Astrocyte of the spinal cord (primary cell): ENCODE measurements around the gene ZNF239.

Experiments
- DNase-seq: peaks from one replicate; pipeline ENCODE4 v3.0.0; 2011; ENCODE audit warnings: low read depth, low spot score
- H3K4me3 ChIP-seq: 2 replicates; pipeline ENCODE4 v1.5.1; 2011; ENCODE audit warnings: low read depth, mild to moderate bottlenecking, low read length, moderate library complexity
- in situ Hi-C: cut with HindIII; loops from 2 replicates; pipeline ENCODE4 v1.10.0; 2017; ENCODE audit warnings: low sequenced_read_pairs
- TF ChIP-seq, protein P1 (sequence below): IDR thresholded peaks from 2 replicates; pipeline ENCODE4 v1.5.1; 2012; ENCODE audit warnings: low read depth, mild to moderate bottlenecking, low read length, inconsistent platforms

Gene ZNF239

DNA sequence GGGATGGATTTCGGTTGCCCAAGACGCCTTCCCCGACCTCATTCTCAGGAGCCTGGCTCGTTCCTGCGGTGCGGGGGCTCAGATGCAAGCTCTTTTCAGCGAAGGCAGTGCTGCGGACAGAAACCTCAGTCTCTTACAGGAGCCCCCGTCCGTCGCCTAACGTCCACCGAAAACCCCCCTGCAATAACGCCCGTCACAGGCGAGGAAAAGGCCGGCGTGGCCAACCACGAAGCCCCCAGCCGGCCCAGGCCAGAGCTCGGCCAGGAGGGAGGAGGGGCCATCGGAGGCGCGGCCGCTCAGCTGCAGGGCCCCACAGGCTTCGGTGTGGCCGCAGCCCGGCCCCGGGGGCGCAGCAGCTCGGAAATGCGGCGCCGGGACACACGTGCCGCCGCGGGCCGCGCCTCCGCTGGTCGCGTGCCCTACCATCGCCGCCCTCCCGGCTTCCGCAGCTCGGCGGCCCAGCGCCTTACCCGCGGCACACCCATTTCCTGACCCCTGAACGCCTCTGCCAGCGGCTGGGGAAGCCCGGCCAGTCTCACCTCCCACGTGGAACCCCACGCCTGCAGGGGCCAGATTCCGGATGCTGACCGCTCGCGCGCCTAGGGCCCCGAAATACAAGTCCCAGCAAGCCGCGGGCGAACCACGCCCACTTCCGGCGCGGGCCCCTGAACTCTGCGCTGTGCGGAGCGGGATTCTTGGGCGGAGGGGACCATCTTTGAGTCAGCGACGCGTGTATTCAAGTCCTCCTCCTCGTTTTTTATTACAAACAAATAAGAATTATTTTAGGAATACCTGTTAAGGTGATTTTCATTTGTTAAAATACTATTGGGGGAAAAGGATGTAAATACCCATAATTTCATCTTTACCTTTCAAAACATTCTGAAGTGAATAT, at the start of gene ZNF239:
Gene ZNF239 (minus strand): TSS at position 616 of the 892 bp plus-strand sequence. CDS start 16,537 bp downstream, outside the sequence.
- H3K4me3 ChIP-seq = peak within 1 kb of the TSS; percentile 52
- TF ChIP-seq, protein P1, sequence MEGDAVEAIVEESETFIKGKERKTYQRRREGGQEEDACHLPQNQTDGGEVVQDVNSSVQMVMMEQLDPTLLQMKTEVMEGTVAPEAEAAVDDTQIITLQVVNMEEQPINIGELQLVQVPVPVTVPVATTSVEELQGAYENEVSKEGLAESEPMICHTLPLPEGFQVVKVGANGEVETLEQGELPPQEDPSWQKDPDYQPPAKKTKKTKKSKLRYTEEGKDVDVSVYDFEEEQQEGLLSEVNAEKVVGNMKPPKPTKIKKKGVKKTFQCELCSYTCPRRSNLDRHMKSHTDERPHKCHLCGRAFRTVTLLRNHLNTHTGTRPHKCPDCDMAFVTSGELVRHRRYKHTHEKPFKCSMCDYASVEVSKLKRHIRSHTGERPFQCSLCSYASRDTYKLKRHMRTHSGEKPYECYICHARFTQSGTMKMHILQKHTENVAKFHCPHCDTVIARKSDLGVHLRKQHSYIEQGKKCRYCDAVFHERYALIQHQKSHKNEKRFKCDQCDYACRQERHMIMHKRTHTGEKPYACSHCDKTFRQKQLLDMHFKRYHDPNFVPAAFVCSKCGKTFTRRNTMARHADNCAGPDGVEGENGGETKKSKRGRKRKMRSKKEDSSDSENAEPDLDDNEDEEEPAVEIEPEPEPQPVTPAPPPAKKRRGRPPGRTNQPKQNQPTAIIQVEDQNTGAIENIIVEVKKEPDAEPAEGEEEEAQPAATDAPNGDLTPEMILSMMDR = no peak
- peak; percentile 89 for DNase-seq
- in situ Hi-C loops = no loop called here

DNA sequence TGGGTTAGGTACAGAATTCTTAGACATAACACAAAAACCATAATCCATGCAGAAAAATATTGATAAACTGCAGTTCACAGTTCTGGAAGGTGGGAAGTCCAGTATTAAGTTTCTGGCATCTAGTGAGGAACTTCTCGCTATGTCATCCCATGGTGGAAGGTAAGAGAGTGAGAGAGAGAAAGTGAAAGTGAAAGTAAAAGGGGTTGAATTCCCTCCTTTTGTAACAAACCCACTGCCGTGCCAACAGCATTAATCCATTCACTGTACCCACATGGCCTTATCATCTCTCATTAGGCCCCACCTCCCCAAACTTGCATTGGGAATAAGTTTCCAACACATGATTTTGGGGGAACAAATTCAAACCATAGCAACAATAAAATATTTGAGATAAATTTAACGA, 48.9 kb upstream of the ZNF239 start:
- DNase-seq = peak; percentile 40
- no peak overlapping the region for H3K4me3 ChIP-seq
- TF ChIP-seq, protein P1 = no peak
- in situ Hi-C loops = no loop called here

DNA sequence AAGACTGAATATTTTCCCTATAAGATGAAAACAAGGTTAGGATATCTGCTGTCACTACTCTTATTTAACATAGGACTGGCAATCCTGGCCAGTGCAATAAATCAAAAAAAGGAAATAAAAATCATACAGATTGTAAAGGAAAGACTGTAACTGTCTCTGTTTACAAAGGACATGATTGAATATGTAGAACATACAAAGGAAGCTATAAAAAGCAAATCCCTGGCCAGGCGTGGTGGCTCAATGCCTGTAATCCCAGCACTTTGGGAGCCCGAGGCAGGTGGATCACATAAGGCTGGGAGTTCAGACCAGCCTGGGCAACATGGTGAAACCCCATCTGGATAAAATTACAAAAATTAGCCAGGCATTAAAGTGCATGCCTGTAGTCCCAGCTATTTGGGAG, 47.6 kb upstream of the ZNF239 start:
- TF ChIP-seq, protein P1 = no peak
- no peak for DNase-seq
- in situ Hi-C loops = no loop called here

DNA sequence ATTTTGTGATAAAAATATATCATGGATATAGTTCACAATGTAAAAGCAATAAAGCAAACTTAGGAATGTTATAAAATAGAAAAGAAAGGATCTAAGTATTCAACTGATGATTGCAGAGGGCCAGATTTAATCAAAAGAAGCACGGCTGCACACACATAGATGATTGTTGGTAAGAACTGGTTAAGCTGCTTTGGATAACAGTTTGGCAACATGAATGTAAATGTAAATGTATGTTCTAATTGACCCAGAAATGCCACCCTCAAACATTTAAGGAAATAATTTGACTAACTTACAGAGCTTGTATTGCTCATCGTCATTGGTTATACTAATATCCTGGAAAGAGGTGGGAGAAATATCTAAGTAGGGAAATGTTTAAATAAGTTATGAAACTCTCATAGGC, 45.0 kb upstream of the ZNF239 start:
- TF ChIP-seq, protein P1 = no peak
- DNase-seq = no peak
- in situ Hi-C loops = no loop called here
- no peak overlapping the region for H3K4me3 ChIP-seq

More for the DNA sequence above, 47.6 kb upstream of the ZNF239 start:
- H3K4me3 ChIP-seq = no peak overlapping the region

DNA sequence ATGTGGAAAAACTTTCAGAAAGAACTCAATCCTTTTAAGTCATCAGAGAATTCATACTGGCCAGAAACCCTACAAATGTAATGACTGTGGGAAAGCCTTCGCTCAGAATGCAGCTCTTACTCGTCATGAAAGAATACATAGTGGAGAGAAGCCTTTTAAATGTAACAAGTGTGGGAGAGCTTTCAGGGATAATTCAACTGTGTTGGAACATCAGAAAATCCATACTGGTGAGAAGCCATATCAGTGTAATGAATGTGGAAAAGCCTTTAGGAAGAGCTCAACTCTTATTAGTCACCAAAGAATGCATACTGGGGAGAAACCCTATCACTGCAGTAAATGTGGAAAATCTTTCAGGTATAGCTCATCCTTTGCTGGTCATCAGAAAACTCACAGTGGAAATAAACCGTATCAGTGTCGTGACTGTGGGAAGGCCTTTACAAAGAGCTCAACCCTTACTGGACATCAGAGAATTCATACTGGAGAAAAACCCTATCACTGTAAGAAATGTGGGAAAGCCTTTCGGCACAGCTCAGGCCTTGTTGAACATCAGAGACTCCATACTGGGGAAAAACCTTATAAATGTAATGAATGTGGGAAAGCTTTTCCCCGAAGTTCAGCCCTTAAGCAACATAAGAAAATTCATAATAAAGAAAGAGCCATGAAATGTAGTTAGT, 42.4 kb upstream of the ZNF239 start:
- TF ChIP-seq, protein P1 = no peak
- no peak overlapping the region for H3K4me3 ChIP-seq
- no peak for DNase-seq
- in situ Hi-C loops = no loop called here

DNA sequence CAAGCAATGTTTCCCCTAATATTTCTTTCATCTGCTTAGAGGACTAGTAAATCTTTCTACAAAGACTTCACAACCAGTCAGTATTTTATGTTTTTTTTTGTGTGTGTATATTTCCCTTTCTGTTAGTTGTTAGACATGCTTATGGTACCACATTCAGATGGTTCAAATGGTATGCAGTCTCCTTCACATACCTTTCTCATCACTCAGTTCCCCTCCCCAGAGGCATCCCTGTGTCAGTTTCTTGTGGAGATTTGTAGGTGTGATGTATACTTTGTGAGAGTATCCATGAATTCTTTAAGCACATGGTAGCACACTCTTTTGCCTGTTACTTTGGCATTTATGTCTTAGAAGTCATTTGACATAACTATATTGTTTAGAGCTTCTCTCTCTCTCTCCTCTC, 36.2 kb upstream of the ZNF239 start:
- no peak overlapping the region for H3K4me3 ChIP-seq
- TF ChIP-seq, protein P1 = no peak
- DNase-seq = peak; percentile 38
- in situ Hi-C loops = no loop called here
